HCT116 (cell line): Measurements from ENCODE around the gene CAPN10. TPM values are rescaled to one million over a fixed set of nuclear protein-coding genes. Genes with fewer than 3 reads are reported as not detected.

ENCODE experiments used
- ATAC-seq: fragments of 200-7000 bp; cut with Tn5 transposase; 2 replicates; pipeline ENCODE4 v1.9.1; 2020; ENCODE audit warnings: mild to moderate bottlenecking, moderate library complexity
- BruUV-seq: library from RNA; stranded (reverse); fragments of 400-500 nt; replicated peaks from 2 replicates; lab custom pipeline; 2021; lab: Mats Ljungman, UMichigan
- CTCF ChIA-PET: fragments of 300-600 bp; sonication (Branson Sonifier 250); formaldehyde crosslinking; loops from one replicate; lab custom pipeline; 2021; ENCODE audit warnings: antibody characterized with exemption; lab: Charles Lee
- POLR2A ChIA-PET: fragments of 300-600, 350-600 bp; sonication (Branson Sonifier 250); formaldehyde crosslinking; loops from one replicate; lab custom pipeline; 2021; ENCODE audit warnings: antibody characterized with exemption; lab: Charles Lee
- RAD21 ChIA-PET, 2 experiments: fragments of 300-600 bp; sonication (Branson Sonifier 250); formaldehyde crosslinking; loops; one replicate each; lab custom pipeline; 2023; ENCODE audit warnings: low total read pairs in 2 of 2; ENCODE audit not compliant: uncharacterized antibody in 2 of 2, unreplicated experiment in 2 of 2, low non-redundant PET in 1 of 2; lab: Charles Lee
- DNase-seq: peaks from one replicate; pipeline ENCODE4 v3.0.0-alpha.2; 2010; ENCODE audit warnings: low read depth, low spot score
- H2AFZ ChIP-seq: fragments of 200-600 bp; shearing (Covaris generic), sonication (generic); 2 replicates; pipeline ENCODE4 v1.6.1; 2017; ENCODE audit warnings: low read depth, mixed run types, mixed read lengths, antibody characterized with exemption, low read length; ENCODE audit not compliant: poor library complexity, severe bottlenecking
- H3K27ac ChIP-seq: 2 replicates; pipeline ENCODE4 v1.5.1; 2012; ENCODE audit warnings: low read depth, low read length
- H3K27me3 ChIP-seq: fragments of 200-600 bp; sonication (generic); 2 replicates; pipeline ENCODE4 v1.6.1; 2016; ENCODE audit warnings: mixed run types, low read length, mixed read lengths; ENCODE audit not compliant: insufficient read depth
- H3K36me3 ChIP-seq, 2 experiments: fragments of 200-500 bp in 1 of 2; fragments of 200-600 bp in 1 of 2; sonication (Bioruptor generic) in 1 of 2; sonication (generic) in 1 of 2; 2 replicates each; pipeline versions ENCODE4 v1.5.1 to v1.6.1; 2014 to 2016; ENCODE audit warnings: low read length in 2 of 2, inconsistent platforms in 1 of 2, mixed read lengths in 1 of 2, mixed run types in 1 of 2; ENCODE audit not compliant: insufficient read depth in 2 of 2, control insufficient read depth in 1 of 2
- H3K4me1 ChIP-seq, 2 experiments: fragments of 200-600 bp in 1 of 2; sonication (generic) in 1 of 2; 2 replicates each; pipeline versions ENCODE4 v1.5.1 to v1.6.1; 2012 to 2017; ENCODE audit warnings: low read length in 2 of 2, inconsistent platforms in 1 of 2, mild to moderate bottlenecking in 1 of 2, mixed read lengths in 1 of 2, mixed run types in 1 of 2, moderate library complexity in 1 of 2; ENCODE audit not compliant: insufficient read depth in 2 of 2, control insufficient read depth in 1 of 2
- H3K4me2 ChIP-seq: fragments of 200-600 bp; sonication (generic); 2 replicates; pipeline ENCODE4 v1.6.1; 2017; ENCODE audit warnings: mixed run types, low read length, mixed read lengths
- H3K4me3 ChIP-seq, 2 experiments: fragments of 200-600 bp in 1 of 2; sonication (generic) in 1 of 2; replicated peaks in 1 of 2; 2 replicates each; pipeline ENCODE4 v1.5.1; 2011 to 2016; ENCODE audit warnings: low read length in 2 of 2, control low read depth in 1 of 2, low read depth in 1 of 2, mild to moderate bottlenecking in 1 of 2, mixed read lengths in 1 of 2, mixed run types in 1 of 2
- H3K79me2 ChIP-seq: fragments of 200-600 bp; sonication (generic); 2 replicates; pipeline ENCODE4 v1.6.1; 2017; ENCODE audit warnings: mild to moderate bottlenecking, mixed run types, low read length, moderate library complexity, mixed read lengths; ENCODE audit not compliant: insufficient read depth
- H3K9ac ChIP-seq: fragments of 200-600 bp; sonication (generic); 2 replicates; pipeline ENCODE4 v1.6.1; 2016; ENCODE audit warnings: low read length, mixed read lengths
- H3K9me2 ChIP-seq: fragments of 200-600 bp; sonication (generic), shearing (Covaris generic); 2 replicates; pipeline ENCODE4 v1.6.1; 2017; ENCODE audit warnings: mixed run types, mild to moderate bottlenecking, moderate library complexity; ENCODE audit not compliant: insufficient read depth
- H3K9me3 ChIP-seq, 2 experiments: fragments of 200-500 bp in 1 of 2; fragments of 200-600 bp in 1 of 2; sonication (Bioruptor generic) in 1 of 2; sonication (generic) in 1 of 2; 2 replicates each; pipeline ENCODE4 v1.6.1; 2014 to 2017; ENCODE audit warnings: low read length in 2 of 2, mixed read lengths in 2 of 2, inconsistent platforms in 1 of 2, low read depth in 1 of 2, mild to moderate bottlenecking in 1 of 2, mixed run types in 1 of 2, moderate library complexity in 1 of 2; ENCODE audit not compliant: control insufficient read depth in 1 of 2, insufficient read depth in 1 of 2
- H4K20me1 ChIP-seq: fragments of 200-600 bp; sonication (generic), shearing (Covaris generic); 2 replicates; pipeline ENCODE4 v1.6.1; 2017; ENCODE audit warnings: mixed run types, mild to moderate bottlenecking, moderate library complexity; ENCODE audit not compliant: insufficient read depth
- ATF3 ChIP-seq: IDR thresholded peaks from 2 replicates; pipeline ENCODE4 v1.6.1; 2012
- CBX3 ChIP-seq: IDR thresholded peaks from 2 replicates; pipeline ENCODE4 v1.6.1; 2012; ENCODE audit warnings: low read depth
- EGR1 ChIP-seq: IDR thresholded peaks from 2 replicates; pipeline ENCODE4 v1.6.1; 2012; ENCODE audit warnings: low read depth
- EZH2phosphoT487 ChIP-seq: fragments of 200-600 bp; IDR thresholded peaks from 2 replicates; pipeline ENCODE4 v1.6.1; 2018; ENCODE audit warnings: antibody characterized with exemption, borderline replicate concordance
- MAX ChIP-seq: IDR thresholded peaks from 2 replicates; pipeline ENCODE4 v1.6.1; 2012
- POLR2AphosphoS5 ChIP-seq: IDR thresholded peaks from 2 replicates; pipeline ENCODE4 v1.6.1; 2011; ENCODE audit warnings: mild to moderate bottlenecking, low read depth, low read length, moderate library complexity
- SIN3A ChIP-seq: IDR thresholded peaks from 2 replicates; pipeline ENCODE4 v1.6.1; 2012; ENCODE audit warnings: low read depth
- SP1 ChIP-seq: IDR thresholded peaks from 2 replicates; pipeline ENCODE4 v1.6.1; 2012; ENCODE audit warnings: low read depth
- TCF7L2 ChIP-seq: IDR thresholded peaks from 2 replicates; pipeline ENCODE4 v1.7.0; 2011; ENCODE audit warnings: borderline replicate concordance, inconsistent platforms; ENCODE audit not compliant: insufficient read depth, insufficient read length; ENCODE audit errors: extremely low read depth
- ZNF274 ChIP-seq: fragments of 200-500 bp; sonication (Bioruptor generic); IDR thresholded peaks from 2 replicates; pipeline ENCODE4 v1.6.1; 2014; ENCODE audit warnings: mild to moderate bottlenecking, low read depth, low read length, inconsistent platforms
- intact Hi-C: fragments of 100-400 bp; cut with micrococcal nuclease; formaldehyde crosslinking; loops from 2 replicates; pipeline ENCODE4 v1.10.0; 2022
- total RNA-seq: library from RNA; stranded (reverse); gene quantifications from one replicate; pipeline ENCODE4 v1.2.1, GENCODE V29; 2021; ENCODE audit not compliant: unreplicated experiment

Gene CAPN10
- total RNA-seq, 1 experiment from 2014 or later, result 40.7 TPM

- Histone ChIP-seq H3K27me3 (no peaks in the 10 kb centered on the region), H3K36me3 (peaks cover 3 to 9% of the 10 kb centered on the region in 2 experiments; a peak in 3 of 4 replicates), H3K4me1 (peaks cover 9 to 14% of the 10 kb centered on the region in 2 experiments), H3K4me2 (no peak overlapping the region), H3K9me3 (no peaks in the 10 kb centered on the region), H2AFZ (no peak overlapping the region), H3K9me2 (no peaks in the 10 kb centered on the region), H3K9ac (no peak overlapping the region), H3K4me3 (no peak overlapping the region), H4K20me1 (no peaks in the 10 kb centered on the region), H3K79me2 (peaks cover 33% of the 10 kb centered on the region), H3K27ac (no peak overlapping the region)
- ChIA-PET POLR2A (no interaction called here), CTCF (no interaction called here), RAD21 (no interaction called here)
- no TSS peak for BruUV-seq
- intact Hi-C loops, result no loop called here
- TF ChIP-seq ZNF274, result no peak
- TF ChIP-seq EZH2phosphoT487, result no peak
- no peak for TF ChIP-seq MAX
- no peak for TF ChIP-seq SP1
- TF ChIP-seq TCF7L2, result no peak
- no peak for TF ChIP-seq EGR1
- TF ChIP-seq ATF3, result no peak
- no peak for TF ChIP-seq CBX3
- no peak for TF ChIP-seq SIN3A
- ATAC-seq (no peak), DNase-seq (no peak)
These were observed 4.7 kb downstream of the CAPN10 start for GRCh38 chr2:240591226-240591625.

- no peak for DNase-seq
- CTCF ChIA-PET, result no interaction called here
These were observed 5.2 kb downstream of the CAPN10 start for GRCh38 chr2:240591784-240592183.

More at GRCh38 chr2:240591784-240592183, 5.2 kb downstream of the CAPN10 start:
- ATAC-seq, result no peak
- peaks cover 33% of the 10 kb centered on the region for H3K79me2 ChIP-seq
- H3K4me1 ChIP-seq, result peaks cover 9 to 14% of the 10 kb centered on the region in 2 experiments
- ChIA-PET POLR2A (no interaction called here), RAD21 (no interaction called here)
- H3K27me3 ChIP-seq, result no peaks in the 10 kb centered on the region
- no peaks in the 10 kb centered on the region for H4K20me1 ChIP-seq
- no peak overlapping the region for H3K4me3 ChIP-seq
- no peaks in the 10 kb centered on the region for H3K9me3 ChIP-seq
- H3K27ac ChIP-seq, result no peak overlapping the region
- H3K4me2 ChIP-seq, result no peak overlapping the region
- TF ChIP-seq EGR1 (no peak), POLR2AphosphoS5 (no peak), TCF7L2 (no peak)
- no TSS peak for BruUV-seq
- H3K9ac ChIP-seq, result no peak overlapping the region
- intact Hi-C loops, result no loop called here
- no peaks in the 10 kb centered on the region for H3K9me2 ChIP-seq
- H2AFZ ChIP-seq, result no peak overlapping the region
- H3K36me3 ChIP-seq, result peaks cover 3 to 9% of the 10 kb centered on the region in 2 experiments; a peak in 3 of 4 replicates
